COLO829 (cell line): ENCODE data around the gene SH3PXD2A.
A peak's percentile ranks its signal among the peaks of the same experiment; 100 is the strongest.
"Not testable (repeated sequence)": the region's sequence is repeated elsewhere in the genome, so short reads cannot be mapped to it uniquely, and the experiment has no call there.

Source experiments
- DNase-seq: peaks from one replicate; pipeline ENCODE4 v3.0.0; 2012; ENCODE audit warnings: low spot score

The SH3PXD2A gene

GRCh38 chr10:103747193-103747865 is 108.0 kb downstream of the SH3PXD2A start:
- DNase-seq: peak; percentile 54

GRCh38 chr10:103746598-103746997 is 108.8 kb downstream of the SH3PXD2A start:
- DNase-seq: no peak

- DNase-seq: no peak
These were observed 109.8 kb downstream of the SH3PXD2A start for GRCh38 chr10:103745341-103746247.

- DNase-seq: no peak
These were observed 112.6 kb downstream of the SH3PXD2A start for GRCh38 chr10:103742824-103743223.

- no peak for DNase-seq
These were observed 114.8 kb downstream of the SH3PXD2A start for GRCh38 chr10:103740611-103741010.

GRCh38 chr10:103739039-103739764 is 116.2 kb downstream of the SH3PXD2A start:
- DNase-seq: no peak

- DNase-seq: no peak
These were observed 117.5 kb downstream of the SH3PXD2A start for GRCh38 chr10:103737735-103738367.

GRCh38 chr10:103736763-103737162 is 118.6 kb downstream of the SH3PXD2A start:
- DNase-seq: no peak

- no peak for DNase-seq
These were observed 119.3 kb downstream of the SH3PXD2A start for GRCh38 chr10:103736044-103736443.

GRCh38 chr10:103734731-103735130 is 120.6 kb downstream of the SH3PXD2A start:
- no peak for DNase-seq

GRCh38 chr10:103733045-103733419 is 122.3 kb downstream of the SH3PXD2A start:
- no peak for DNase-seq

- DNase-seq: no peak
These were observed 122.9 kb downstream of the SH3PXD2A start for GRCh38 chr10:103732339-103733044.

GRCh38 chr10:103731609-103732270 is 123.6 kb downstream of the SH3PXD2A start:
- no peak for DNase-seq

GRCh38 chr10:103731026-103731425 is 124.3 kb downstream of the SH3PXD2A start:
- not testable (repeated sequence) for DNase-seq

- no peak for DNase-seq
These were observed 125.5 kb downstream of the SH3PXD2A start for GRCh38 chr10:103729851-103730250.

GRCh38 chr10:103727991-103728689 is 127.2 kb downstream of the SH3PXD2A start:
- DNase-seq: no peak

GRCh38 chr10:103727546-103727963 is 127.8 kb downstream of the SH3PXD2A start:
- DNase-seq: peak; percentile 76

- no peak for DNase-seq
These were observed 128.7 kb downstream of the SH3PXD2A start for GRCh38 chr10:103726637-103727036.

GRCh38 chr10:103725242-103725641 is 130.1 kb downstream of the SH3PXD2A start:
- DNase-seq: no peak

- DNase-seq: no peak
These were observed 130.6 kb downstream of the SH3PXD2A start for GRCh38 chr10:103724771-103725170.
